Activated T-helper 9 cell treated with anti-CD3 and anti-CD28 coated beads, Interleukin-2, amount 50 U/mL, for 16 hours (primary cell): ENCODE data around the gene GAS7.

Experiments used
- DNase-seq: peaks from one replicate; pipeline ENCODE4 v3.0.0-alpha.2; 2020; ENCODE audit warnings: low read depth

GAS7 gene

DNA sequence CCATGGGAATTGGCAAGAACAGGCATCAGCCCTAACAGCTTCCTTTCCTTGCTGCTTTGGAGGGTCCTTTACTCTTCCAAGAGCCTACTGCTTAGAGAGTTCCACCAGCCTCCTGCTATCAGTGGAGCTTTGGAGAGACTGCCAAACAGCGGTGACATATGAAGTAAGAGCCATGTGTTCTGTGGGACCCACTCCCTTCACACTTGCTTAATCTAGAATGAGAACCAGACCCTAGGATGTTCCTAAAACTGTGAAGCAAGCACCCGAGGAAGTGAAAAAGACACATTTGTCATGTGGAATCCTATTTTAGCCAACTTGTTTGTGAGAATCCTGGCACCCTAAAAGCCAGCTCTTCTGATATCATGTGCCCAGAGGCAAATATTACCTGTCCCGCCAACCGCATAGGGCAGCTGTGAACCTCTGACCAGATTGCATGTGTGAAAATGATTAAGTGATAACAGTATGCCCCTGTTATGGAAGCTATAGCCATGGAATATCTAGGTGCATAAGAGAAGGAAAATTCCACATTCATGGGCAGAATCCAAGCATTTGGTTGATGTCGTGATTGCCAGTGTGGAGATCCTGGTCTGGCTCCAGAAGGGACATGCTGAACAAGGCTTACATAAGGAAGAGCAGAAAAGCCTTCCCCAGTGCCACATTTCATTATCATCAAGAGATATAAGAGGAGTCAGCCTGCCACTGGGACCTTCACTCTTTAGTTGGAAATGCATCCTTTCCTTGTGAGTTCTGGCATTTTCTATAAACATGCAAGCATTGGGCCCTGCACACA lies 312.1 kb downstream of the GAS7 start:
- DNase-seq: no peak

DNA sequence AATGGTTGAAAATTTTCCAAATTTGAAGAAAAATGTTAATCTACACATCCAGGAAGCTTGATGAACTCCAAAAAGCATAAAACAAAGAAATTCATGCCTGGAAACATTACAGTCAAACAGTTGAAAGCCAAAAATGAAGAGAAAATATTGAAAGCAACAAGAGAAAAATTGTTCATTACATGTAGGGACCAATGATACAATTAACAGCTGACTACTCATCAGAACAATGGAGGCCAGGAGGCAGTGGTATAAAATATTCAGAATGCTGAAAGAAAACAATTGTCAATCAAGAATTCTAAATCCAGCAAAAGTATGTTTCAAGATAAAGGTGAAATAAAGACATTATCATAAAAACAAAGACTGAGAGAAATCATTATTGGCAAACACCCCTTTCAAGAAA lies 315.0 kb downstream of the GAS7 start:
- DNase-seq: no peak

DNA sequence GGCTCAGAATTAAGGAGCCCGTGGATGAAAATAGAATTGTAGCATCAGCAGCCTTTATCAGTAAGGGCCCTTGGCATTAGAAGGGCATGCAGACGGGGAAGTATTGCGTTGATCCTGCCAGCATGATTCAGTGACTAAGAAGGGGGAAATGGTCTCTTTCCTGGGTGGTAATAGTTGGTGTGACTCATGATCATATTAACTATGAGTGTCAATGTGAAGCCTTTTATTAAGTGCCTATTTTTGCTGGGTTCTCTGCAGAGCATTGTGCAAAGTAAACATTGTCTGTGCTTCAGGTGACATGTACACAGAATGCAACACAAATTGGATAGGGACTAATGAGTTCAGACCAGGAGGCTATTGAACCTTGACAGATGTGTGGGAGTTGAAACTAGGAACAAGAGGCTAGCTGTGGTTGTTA lies 317.8 kb downstream of the GAS7 start:
- DNase-seq: no peak

DNA sequence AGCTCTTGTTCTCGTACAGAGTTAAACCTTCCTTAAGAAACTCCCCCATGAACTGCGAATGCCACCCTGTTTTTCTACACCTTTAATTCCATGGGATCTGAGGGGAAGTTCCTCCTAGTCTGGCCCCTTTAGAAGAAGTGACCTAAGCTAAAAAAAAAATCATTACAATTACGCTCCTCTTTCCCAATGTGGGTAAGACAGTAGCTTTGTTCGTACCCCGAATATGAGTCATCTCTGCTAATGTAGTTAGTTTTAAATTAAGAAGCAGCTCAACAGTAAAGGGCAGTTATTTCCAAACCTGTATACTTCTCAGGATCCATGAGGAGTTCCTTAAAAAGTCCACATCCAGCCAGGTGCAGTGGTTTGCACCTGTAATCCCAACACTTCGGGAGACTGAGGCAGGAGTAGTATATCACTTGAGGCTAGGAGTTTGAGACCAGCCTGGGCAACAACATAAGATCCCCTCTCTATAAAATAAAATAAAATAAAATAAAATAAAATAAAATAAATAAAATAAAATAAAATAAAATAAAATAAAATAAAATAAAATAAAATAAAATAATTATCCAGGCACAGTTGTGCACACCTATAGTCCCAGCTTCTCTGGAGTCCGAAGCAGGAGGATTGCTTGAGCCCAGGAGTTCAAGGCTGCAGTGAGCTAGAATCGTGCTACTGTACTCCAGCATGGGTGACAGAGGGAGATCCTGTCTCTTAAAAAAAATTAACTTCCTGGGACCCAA lies 319.4 kb downstream of the GAS7 start:
- no peak for DNase-seq

DNA sequence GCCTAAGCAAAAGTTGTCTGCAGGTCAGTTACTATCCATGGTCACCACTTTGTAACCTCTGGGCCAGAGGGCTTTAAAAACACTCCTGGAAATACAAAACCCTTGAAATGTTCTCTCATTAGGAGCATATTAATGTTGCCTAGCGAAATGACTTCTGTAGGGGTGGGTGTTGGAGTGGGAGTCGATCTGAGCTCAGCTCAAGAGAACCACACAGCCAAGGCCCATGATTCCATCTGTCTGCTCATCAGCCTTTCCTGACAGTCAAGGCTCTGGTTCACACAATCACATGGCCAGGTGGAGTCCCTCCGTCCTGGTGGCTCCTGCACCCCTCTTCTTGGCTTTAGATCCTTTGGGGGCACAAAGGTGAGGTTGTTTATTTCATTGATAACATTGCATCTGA lies 320.1 kb downstream of the GAS7 start:
- DNase-seq: no peak

DNA sequence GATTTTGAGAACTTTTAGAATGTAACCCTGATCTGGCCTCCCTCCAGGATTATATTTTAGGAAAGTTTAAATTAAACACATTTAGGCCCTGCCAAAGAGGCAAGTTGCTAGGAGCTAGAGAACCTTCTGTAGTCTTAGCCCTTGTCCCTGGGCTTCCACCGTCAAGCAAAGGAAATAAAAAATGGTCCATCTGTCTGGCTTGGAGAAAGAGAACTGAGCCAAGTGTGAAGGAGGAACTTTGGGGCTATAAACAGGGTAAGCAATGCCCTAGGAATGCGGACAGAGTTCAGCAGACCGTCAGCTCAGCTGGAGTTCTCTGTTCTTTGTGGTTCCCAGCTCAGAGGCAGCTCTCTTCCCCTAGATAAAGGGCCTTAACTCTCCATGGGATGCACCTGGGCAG lies 323.0 kb downstream of the GAS7 start:
- DNase-seq: no peak

DNA sequence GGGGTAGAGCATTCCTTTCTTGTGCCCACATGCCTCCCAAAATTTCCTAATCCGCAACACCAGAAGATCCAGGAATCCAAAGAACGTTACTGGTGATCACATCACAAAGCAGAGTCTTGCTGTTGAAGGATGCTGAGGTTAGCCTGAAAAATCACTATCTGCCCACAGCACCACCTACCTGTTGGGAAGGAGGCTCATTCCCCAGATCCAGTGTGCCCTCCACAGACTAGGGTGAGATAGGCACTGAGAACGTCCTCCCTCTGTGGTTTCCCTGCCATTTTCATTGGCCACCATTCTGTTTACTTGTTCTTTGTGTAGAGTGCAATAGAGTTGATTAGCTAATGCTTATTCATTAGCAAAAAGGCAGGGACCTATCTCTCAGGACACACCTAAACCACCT lies 323.7 kb downstream of the GAS7 start:
- DNase-seq: no peak

DNA sequence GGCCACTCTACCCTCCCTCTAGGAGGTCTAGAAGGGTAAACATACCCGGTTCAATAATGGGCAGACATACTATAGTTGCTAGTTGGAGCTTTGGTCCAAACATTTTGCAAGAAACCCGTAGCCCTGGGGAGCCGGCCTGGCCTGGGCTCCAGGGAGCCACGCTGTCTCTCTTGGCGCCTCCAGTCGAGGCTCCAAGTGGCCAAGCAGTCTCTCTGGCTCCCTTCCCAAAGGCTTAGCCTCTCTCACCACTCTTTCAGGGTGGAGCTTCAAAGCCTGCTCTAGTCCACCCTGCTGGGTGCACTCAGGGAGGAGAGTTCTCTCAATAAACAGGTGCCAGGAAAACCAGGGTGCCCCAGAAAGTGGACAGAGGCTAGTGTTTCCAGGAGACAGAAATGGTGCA lies 325.6 kb downstream of the GAS7 start:
- DNase-seq: no peak

DNA sequence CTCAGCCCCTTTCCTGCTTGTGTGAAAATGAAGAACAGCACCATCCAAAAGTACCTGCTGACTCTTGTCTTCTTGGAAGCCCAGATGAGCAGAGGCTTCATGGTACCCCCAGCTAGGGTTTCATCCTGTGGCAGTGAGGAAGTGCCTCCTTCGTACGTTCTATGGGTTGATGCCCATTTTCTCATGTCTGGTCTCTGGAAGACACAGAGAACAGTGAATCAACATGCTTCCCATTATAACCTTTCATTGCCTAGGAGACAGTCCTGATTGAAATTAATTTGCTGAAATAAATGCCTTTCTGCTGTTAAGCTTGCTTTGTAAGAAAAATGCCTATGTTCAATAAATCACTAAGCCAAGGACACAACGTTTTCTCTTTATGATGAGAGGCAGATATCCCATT lies 329.9 kb downstream of the GAS7 start:
- DNase-seq: no peak

DNA sequence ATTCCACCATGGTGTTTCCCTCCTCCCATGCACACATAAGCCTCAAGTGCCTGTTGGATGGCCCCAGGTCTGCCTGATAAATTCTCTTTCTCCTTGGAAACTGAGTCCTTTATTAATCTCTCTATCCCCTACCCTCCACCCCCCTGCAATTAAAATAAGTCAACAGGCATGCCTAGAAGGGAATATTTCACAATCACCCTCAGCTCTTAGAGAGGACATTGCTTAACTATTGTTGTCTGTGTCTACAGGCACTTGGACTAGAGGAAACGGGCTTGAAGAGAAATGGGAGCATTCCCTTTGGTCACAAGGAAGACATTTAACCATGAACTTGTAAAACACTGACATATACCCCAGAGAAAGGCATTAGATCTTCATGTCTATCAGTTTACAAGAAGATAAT lies 332.8 kb downstream of the GAS7 start:
- no peak for DNase-seq

DNA sequence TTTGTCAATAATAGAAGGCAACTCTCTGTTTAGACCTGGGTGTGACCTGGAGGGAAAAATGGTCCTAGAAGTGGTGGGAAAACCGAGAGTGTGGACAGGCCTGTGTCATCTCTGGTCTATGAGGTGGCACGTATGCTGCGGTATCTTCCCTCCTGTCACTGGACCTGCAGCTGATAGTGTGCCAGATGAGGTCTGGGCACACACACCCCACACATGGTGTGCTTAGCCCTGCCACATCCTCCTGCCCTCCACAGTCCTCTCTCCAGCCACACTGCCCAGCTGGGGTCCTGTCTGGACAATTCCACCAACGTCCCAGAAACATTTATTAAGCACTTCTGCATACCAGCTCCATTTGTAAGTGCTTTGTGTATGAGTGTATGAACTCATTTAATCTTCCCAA lies 335.5 kb downstream of the GAS7 start:
- no peak for DNase-seq

DNA sequence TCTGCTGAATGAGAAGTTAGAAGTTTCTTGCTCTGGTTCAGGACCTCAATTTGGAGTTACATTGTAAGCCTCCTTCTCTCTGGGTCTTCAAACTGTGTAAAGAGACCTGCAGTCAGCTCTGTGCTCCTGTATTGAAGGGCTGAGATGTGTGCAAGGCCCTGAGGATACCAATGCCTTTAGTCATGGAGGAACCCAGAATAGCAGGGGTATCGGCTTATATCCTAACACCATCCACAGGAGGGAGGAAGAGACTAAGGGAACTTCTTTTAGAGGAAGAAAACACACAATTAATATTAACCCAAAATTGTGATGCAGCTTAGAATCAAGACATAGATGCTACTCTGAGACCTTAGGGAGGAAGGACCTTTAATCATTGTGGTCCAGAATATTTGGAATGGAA lies 336.2 kb downstream of the GAS7 start:
- no peak for DNase-seq

DNA sequence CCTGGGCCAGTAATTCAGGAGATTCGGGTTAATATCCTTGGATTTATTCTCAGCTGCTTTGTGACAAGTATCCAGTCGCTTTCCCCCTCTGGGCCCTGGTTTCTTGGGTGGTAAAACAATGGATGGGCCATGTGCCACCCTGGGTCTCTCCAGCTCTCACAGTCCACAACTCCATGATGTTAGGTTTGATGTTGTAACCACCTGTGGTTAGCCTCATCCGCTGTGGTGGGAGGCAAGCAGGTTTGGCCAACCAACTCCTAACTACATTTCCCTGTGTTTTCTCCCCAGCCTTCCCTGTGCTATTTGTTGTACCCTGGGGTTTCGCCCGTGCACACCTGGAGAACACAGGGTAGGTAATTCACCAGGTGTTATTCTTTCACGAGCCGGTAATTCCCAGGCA lies 337.6 kb downstream of the GAS7 start:
- DNase-seq: no peak
